ENCODE results near the gene TRIM41. TPM values are rescaled to one million over a fixed set of nuclear protein-coding genes. Genes with fewer than 3 reads are reported as not detected.

TRIM41 gene
- polyA plus RNA-seq, 1 donor (not counting 4 experiments of a cell fraction or from before 2014, with no cell fraction given), result 13.4 TPM

DNA sequence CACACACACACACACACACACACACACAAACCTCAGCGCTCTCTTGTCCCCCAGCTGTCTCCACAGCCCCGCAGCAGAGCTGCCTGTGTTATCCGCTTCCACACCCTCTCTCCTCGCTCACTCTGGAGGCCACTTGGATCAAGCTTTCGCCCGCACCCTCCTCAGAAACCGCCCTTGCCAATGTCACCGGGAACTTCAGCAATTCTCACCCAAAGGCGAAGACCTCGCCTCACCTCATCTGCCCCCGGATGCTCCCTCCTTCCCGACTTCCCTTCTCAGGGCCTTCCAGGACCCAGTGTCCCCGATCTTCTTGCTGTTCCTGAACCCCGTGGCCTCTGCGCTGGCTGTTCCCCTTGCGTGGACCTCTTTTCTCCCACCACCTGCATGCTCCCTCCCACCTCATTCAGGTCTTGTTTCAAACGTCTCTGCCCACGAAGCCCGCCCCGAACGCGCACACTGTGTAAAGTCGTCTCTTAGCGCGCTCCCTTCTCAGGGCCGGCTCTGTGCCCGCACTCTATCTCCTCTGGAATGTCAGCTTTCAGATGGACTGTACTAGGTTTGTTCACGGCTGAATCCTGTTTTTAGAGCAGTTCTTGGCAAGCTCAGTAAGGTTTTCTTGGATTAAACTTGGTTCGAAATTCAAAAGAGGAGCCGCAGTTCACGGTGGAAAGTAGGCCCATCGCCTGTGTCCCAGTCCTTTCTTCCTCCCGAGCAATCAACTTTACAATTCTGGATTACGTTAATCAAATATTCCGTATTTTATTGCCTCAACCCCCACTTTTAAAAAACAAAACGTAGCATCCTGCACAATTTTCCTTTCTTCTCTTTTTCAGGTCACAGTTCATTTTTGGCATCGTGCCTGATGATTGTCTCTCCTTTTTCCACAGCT lies 17.1 kb upstream of the TRIM41 start:
- dilution Hi-C loops (cut with MboI; ENCODE audit: extremely low pct_ligation_motif_present, low sequenced_read_pairs), result no loop called here
- FAIRE-seq, result no peak
- H3K27ac ChIP-seq (ENCODE audit: control insufficient read depth, insufficient read depth, low read length), result no peak overlapping the region
- no peak for TF ChIP-seq EZH2 (IDR thresholded peaks at IDR 0.05; ENCODE audit: low read length)
- TF ChIP-seq, protein P1, sequence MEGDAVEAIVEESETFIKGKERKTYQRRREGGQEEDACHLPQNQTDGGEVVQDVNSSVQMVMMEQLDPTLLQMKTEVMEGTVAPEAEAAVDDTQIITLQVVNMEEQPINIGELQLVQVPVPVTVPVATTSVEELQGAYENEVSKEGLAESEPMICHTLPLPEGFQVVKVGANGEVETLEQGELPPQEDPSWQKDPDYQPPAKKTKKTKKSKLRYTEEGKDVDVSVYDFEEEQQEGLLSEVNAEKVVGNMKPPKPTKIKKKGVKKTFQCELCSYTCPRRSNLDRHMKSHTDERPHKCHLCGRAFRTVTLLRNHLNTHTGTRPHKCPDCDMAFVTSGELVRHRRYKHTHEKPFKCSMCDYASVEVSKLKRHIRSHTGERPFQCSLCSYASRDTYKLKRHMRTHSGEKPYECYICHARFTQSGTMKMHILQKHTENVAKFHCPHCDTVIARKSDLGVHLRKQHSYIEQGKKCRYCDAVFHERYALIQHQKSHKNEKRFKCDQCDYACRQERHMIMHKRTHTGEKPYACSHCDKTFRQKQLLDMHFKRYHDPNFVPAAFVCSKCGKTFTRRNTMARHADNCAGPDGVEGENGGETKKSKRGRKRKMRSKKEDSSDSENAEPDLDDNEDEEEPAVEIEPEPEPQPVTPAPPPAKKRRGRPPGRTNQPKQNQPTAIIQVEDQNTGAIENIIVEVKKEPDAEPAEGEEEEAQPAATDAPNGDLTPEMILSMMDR (optimal IDR thresholded peaks at IDR 0.05 in 1 of 3, IDR thresholded peaks at IDR 0.05 in 1 of 3, conservative IDR thresholded peaks at IDR 0.05 in 1 of 3; ENCODE audit: extremely low read depth in 1 of 3, insufficient read depth in 2 of 3, low read length in 3 of 3), result no peak
- no peaks in the 10 kb centered on the region for H3K9me1 ChIP-seq (ENCODE audit: control insufficient read depth, extremely low read depth, insufficient read depth, low read length)
- H4K20me1 ChIP-seq (ENCODE audit: control insufficient read depth, extremely low read depth, insufficient read depth, low read length), result no peaks in the 10 kb centered on the region
- peak overlapping the region; percentile 66 for H2AFZ ChIP-seq (ENCODE audit: control insufficient read depth, low read length)
- peaks cover 19% of the 10 kb centered on the region for H3K4me1 ChIP-seq (ENCODE audit: control insufficient read depth, extremely low read depth, insufficient read depth, low read length)
- H3K9ac ChIP-seq (ENCODE audit: control insufficient read depth, extremely low read depth, insufficient read depth, low read length), result peak overlapping the region; percentile 12
- peaks cover 2 to 4% of the 10 kb centered on the region in 2 experiments for H3K36me3 ChIP-seq (ENCODE audit: control insufficient read depth in 2 of 2, extremely low read depth in 1 of 2, insufficient read depth in 2 of 2, low read length in 2 of 2)
- peak overlapping the region; percentile 83 for H3K4me2 ChIP-seq (ENCODE audit: control insufficient read depth, extremely low read depth, insufficient read depth, low read depth, low read length)
- peaks cover 4% of the 10 kb centered on the region for H3K79me2 ChIP-seq (ENCODE audit: control insufficient read depth, insufficient read depth, low read length)
- H3K4me3 ChIP-seq (ENCODE audit: control insufficient read depth in 2 of 3, extremely low read depth in 1 of 3, insufficient read depth in 2 of 3, low read depth in 1 of 3, low read length in 3 of 3), result peak overlapping the region; percentile 71 to 87 (median 85)
- H3K9me3 ChIP-seq (ENCODE audit: control insufficient read depth, low read depth, low read length), result no peaks in the 10 kb centered on the region
- DNase-seq (ENCODE audit: low read depth, low spot score), result no peak
- H3K27me3 ChIP-seq (ENCODE audit: control insufficient read depth, extremely low read depth, insufficient read depth, low read length), result no peaks in the 10 kb centered on the region

DNA sequence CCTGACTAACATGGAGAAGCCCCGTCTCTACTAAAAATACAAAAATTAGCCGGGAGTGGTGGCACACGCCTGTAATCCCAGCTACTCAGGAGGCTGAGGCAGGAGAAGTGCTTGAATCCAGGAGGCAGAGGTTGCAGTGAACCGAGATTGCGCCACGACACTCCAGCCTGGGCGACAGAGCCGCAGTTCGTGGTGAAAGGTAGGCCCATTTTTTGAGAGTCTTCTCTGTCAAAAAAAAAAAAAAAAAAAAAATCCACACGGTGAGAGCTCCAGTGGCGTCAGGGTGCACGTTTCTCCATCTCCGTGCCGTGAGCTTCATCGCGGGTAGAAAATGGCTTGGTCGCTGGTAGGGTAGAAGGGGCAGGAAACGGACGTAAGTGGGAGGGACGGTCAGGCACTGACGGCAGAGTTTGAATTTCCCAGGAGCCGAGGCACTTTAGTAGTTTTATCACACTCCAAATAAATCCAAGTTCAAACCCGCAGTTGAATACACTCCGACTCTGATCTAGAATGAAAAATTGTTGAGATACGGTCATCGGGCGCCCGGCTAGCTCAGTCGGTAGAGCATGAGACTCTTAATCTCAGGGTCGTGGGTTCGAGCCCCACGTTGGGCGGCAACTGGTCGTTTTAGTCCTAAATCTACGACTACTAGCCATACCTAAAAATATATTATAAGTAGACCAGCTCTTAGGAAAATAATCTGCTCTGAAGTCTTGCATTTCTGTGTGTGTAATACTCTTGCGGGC lies 15.7 kb upstream of the TRIM41 start:
- Histone ChIP-seq H3K9ac (ENCODE audit: control insufficient read depth, extremely low read depth, insufficient read depth, low read length) (peak overlapping the region; percentile 74), H3K79me2 (ENCODE audit: control insufficient read depth, insufficient read depth, low read length) (peaks cover 4% of the 10 kb centered on the region), H3K4me1 (ENCODE audit: control insufficient read depth, extremely low read depth, insufficient read depth, low read length) (peaks cover 19% of the 10 kb centered on the region), H3K9me1 (ENCODE audit: control insufficient read depth, extremely low read depth, insufficient read depth, low read length) (no peaks in the 10 kb centered on the region), H4K20me1 (ENCODE audit: control insufficient read depth, extremely low read depth, insufficient read depth, low read length) (no peaks in the 10 kb centered on the region), H3K27me3 (ENCODE audit: control insufficient read depth, extremely low read depth, insufficient read depth, low read length) (no peaks in the 10 kb centered on the region), H3K36me3 (ENCODE audit: control insufficient read depth in 2 of 2, extremely low read depth in 1 of 2, insufficient read depth in 2 of 2, low read length in 2 of 2) (no peaks in the 10 kb centered on the region), H3K4me2 (ENCODE audit: control insufficient read depth, extremely low read depth, insufficient read depth, low read depth, low read length) (peak overlapping the region; percentile 83), H3K9me3 (ENCODE audit: control insufficient read depth, low read depth, low read length) (no peaks in the 10 kb centered on the region), H3K27ac (ENCODE audit: control insufficient read depth, insufficient read depth, low read length) (peak overlapping the region; percentile 72), H2AFZ (ENCODE audit: control insufficient read depth, low read length) (peak overlapping the region; percentile 76), H3K4me3 (ENCODE audit: control insufficient read depth in 2 of 3, extremely low read depth in 1 of 3, insufficient read depth in 2 of 3, low read depth in 1 of 3, low read length in 3 of 3) (peak overlapping the region; percentile 40 to 67 (median 59))
- no peak for TF ChIP-seq EZH2 (IDR thresholded peaks at IDR 0.05; ENCODE audit: low read length)
- TF ChIP-seq, protein P1 (optimal IDR thresholded peaks at IDR 0.05 in 1 of 3, IDR thresholded peaks at IDR 0.05 in 1 of 3, conservative IDR thresholded peaks at IDR 0.05 in 1 of 3; ENCODE audit: extremely low read depth in 1 of 3, insufficient read depth in 2 of 3, low read length in 3 of 3), result no peak
- FAIRE-seq (no peak), DNase-seq (ENCODE audit: low read depth, low spot score) (peak; percentile 76)
- dilution Hi-C loops (cut with MboI; ENCODE audit: extremely low pct_ligation_motif_present, low sequenced_read_pairs), result no loop called here

All from keratinocyte (primary cell).